Measurements from ENCODE around the gene SH2B3.

DNA sequence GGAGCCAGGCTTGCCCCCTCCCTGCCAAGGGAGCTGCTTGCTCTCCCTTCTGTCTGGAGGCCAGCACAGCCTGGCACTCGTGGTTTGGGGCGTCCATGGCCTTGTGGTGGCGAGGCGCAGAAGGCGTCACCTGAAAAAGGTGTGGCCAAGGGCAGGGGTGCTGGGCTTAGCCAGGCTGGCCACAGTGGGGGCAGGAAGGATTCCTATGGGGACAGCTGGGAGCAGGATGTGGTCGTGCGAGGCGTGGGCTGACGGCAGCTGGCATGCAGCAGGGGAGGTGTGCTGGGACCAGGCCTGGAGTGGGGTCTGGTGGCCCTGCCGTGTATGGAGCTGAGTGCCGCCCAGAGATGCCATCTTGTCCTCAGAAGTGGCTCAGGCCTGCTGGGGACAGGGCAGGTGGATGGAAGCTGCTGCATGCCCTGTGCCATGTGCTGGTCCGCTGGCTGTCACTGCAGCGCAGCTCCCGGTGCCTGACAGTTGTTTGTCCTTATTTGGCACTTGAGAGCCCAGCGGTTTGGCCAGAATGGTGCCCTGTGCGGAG lies 30.0 kb downstream of the SH2B3 start:
- no peak for TF ChIP-seq POLR2A (IDR thresholded peaks at IDR 0.05)
- TF ChIP-seq, protein P1, sequence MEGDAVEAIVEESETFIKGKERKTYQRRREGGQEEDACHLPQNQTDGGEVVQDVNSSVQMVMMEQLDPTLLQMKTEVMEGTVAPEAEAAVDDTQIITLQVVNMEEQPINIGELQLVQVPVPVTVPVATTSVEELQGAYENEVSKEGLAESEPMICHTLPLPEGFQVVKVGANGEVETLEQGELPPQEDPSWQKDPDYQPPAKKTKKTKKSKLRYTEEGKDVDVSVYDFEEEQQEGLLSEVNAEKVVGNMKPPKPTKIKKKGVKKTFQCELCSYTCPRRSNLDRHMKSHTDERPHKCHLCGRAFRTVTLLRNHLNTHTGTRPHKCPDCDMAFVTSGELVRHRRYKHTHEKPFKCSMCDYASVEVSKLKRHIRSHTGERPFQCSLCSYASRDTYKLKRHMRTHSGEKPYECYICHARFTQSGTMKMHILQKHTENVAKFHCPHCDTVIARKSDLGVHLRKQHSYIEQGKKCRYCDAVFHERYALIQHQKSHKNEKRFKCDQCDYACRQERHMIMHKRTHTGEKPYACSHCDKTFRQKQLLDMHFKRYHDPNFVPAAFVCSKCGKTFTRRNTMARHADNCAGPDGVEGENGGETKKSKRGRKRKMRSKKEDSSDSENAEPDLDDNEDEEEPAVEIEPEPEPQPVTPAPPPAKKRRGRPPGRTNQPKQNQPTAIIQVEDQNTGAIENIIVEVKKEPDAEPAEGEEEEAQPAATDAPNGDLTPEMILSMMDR (IDR thresholded peaks at IDR 0.05 in 8 of 11, conservative IDR thresholded peaks at IDR 0.05 in 3 of 11): no peak
